GM12875 (cell line): ENCODE measurements around the gene ILK.

Source experiments
- H3K4me3 ChIP-seq: one replicate; pipeline ENCODE4 v1.5.1; 2011; ENCODE audit warnings: low read depth, low read length, control low read depth
- TF ChIP-seq, protein P1 (sequence below): IDR thresholded peaks from 2 replicates; pipeline ENCODE4 v1.5.1; 2011; ENCODE audit warnings: low read depth, mild to moderate bottlenecking, control low read depth, inconsistent platforms, low read length, moderate library complexity, borderline replicate concordance; ENCODE audit not compliant: insufficient read depth

Gene ILK

DNA sequence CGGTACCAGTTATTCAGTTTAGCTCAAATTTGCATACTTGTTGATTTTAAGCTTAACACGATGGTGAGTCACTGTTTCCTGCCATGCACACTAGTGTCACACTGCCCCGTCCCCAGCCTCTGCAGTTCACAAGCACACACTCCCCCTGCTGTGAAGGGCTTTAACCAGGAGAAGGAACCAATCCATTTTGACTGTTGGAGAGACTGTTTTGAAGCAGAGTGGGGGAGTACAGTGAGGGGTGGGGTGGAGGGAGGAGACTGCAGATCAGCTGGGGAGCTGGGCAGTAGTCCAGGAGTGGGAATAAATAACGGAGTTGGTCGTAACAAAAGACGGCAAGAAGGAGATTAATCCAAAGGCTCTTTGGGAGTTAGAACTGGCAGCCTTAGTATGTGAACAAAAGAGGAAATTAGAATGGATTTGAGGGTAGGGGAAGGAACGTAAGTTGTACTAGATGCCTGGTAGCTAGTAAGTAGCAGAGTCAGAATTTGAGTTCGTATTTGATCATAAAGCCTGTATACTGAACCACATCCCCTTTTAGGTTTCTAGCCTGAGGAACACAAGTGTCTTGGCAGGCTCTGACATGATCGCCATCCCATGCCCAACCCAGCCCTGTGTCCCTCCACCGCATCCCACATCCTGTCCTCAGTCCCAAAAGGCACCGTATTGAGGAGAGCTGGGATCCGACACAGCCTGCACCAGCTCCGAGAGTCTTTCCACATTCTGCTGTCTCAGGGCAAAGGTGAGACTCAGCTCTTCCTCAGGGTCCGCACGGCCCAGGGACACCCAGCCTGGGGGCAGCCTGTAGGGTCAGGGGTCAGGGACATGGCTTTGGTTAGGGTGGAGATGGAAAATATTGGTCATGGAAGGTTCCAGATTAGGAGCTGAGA, 14.8 kb downstream of the ILK start:
- H3K4me3 ChIP-seq, result peak overlapping the region; percentile 61

DNA sequence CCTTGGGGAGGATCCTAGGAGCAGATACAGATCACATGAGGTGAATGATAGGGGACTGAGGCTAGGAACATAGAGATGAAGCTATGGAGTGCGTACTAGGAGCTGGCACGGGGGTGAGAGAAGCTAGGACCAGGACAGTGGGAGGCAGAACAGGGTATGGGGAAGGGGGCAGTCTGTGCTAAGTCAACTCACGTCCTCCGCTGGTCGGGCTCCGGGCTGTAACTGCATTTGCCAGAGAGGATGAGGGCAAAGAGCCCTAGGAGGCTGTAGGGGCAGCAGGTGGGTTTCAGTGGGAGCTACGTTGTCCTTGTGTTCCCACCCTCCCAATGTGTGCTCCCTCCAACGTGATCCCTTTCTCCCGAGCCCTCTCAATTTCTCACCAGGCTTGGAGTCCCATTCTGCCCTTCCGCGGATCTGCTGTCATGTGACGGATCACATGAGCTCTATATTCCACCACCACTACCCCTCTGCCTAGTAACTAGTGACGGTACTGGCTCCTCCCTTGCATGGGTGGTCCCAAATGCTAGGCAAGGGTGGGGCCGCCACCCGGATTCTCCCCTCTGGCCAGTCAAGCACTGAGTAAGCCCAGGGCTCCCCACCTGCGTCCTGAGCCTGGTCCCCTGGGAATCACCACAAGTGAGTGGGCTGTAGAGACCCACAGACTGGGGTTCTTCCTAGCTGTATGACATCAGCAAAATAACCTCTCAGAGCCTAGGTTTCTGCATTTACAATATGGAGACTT, 15.6 kb downstream of the ILK start, which contains the start of gene TPP1:
Gene TPP1, minus strand, starts transcription at position 419 of the 742 bp plus-strand sequence. Its CDS starts 22 bp downstream, at position 397.
- TF ChIP-seq, protein P1, sequence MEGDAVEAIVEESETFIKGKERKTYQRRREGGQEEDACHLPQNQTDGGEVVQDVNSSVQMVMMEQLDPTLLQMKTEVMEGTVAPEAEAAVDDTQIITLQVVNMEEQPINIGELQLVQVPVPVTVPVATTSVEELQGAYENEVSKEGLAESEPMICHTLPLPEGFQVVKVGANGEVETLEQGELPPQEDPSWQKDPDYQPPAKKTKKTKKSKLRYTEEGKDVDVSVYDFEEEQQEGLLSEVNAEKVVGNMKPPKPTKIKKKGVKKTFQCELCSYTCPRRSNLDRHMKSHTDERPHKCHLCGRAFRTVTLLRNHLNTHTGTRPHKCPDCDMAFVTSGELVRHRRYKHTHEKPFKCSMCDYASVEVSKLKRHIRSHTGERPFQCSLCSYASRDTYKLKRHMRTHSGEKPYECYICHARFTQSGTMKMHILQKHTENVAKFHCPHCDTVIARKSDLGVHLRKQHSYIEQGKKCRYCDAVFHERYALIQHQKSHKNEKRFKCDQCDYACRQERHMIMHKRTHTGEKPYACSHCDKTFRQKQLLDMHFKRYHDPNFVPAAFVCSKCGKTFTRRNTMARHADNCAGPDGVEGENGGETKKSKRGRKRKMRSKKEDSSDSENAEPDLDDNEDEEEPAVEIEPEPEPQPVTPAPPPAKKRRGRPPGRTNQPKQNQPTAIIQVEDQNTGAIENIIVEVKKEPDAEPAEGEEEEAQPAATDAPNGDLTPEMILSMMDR, result no peak
- H3K4me3 ChIP-seq, result peak within 1 kb of the TSS; percentile 61

More for the DNA sequence above, 14.8 kb downstream of the ILK start:
- TF ChIP-seq, protein P1, result no peak

DNA sequence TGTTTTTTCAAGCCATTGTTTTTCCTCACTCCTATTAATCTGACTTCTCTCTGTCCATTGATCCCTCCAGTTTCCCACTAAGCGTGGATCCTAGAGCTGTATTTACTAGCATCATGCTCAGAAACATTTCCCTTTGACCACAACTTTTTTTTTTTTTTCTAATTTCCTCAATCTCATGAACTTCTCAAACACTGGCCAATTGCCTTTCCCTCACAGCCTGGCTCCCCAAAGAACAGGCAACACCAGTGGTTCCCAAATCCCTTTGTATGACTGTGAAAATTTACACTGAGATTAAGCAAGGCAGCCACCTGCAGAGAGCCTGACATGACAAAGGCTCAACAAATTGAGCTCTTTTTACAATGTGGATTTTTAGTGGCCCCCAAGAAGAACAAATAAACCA, 17.1 kb downstream of the ILK start:
- TF ChIP-seq, protein P1, result no peak
- H3K4me3 ChIP-seq, result no peak overlapping the region

DNA sequence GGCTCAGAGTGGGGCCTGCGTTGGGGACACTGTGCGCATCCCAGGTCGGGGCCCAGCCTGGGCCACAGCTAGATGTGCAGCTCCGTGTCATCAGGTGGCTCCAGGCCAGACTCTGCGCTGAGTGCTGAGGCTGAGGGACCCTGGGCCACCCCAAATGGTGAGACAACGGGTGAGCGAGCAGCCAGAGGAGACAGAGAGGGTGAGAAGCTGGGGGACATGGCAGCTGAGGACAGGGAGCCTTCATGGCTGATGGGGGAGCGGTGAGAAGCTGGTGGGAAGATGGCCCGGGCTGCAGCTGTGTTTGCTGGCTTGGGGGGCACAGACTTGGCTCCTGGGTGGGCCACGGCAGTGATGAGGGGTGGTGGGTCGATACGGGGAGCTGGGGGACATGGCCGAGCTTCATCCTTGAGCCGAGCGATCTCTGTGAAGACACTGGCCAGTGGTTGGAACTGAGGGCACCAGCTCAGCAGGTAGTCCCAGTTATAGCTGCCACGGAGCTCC, 18.2 kb downstream of the ILK start:
- TF ChIP-seq, protein P1, result no peak
- H3K4me3 ChIP-seq, result no peak overlapping the region

DNA sequence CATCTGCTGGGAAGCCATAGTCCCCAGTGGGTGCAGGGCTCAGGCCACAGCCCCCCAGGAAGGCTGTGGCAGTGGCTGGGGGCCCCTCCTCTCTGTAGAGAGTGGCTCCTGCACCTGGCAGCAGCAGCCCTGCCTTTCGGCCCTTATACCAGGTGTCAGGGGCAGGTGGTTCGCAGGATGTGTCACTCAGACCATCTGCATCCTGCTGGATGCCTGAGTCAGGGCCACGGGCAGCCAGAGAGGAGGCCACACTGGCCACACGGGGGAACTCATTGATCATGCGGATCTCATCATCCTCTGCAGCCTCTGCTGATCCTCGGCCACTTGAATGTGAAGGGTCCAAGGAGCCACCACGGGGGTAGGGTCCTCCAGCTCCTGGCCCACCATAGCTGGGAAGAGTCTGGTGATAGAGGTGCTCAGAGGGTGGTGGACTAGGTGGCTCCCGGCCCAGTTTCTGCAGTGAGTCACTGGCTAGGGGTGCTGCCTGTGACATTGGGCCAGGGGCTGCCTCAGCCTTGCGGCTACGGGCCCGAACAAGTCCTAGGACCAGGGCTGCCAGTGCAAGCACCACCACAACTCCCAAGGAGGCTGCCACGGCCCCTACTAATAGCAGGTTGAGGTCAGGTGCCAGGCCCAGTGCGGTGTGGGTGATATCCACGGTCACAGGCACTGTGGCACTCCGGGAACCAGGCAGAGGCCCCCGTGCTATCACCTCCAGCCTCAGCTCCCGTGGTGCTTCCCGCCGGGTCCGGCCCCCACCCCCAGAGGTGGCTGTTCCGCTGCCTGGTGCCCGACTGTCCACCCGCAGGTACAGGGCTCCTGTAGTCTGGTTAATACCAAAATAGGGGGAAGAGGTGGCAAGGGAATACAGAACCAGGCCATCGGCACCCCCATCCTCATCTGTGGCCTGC, 18.9 kb downstream of the ILK start:
- TF ChIP-seq, protein P1, result no peak
- no peak overlapping the region for H3K4me3 ChIP-seq
